HG03571 (cell line): ENCODE data around the gene PCSK7.

ENCODE experiments used
- ATAC-seq: cut with Tn5 transposase; IDR thresholded peaks from one replicate; pipeline ENCODE4 v1.9.1; 2021; ENCODE audit not compliant: unreplicated experiment

PCSK7 gene

GRCh38 chr11:117232092-117232878 is 412 bp upstream of the PCSK7 start, which contains the start of gene RNF214:
Gene RNF214, plus strand, starts transcription at chr11:117232671. Its CDS starts 1,602 bp downstream, at chr11:117234273.
- ATAC-seq, result peak; percentile 59

- ATAC-seq, result no peak
Measured at GRCh38 chr11:117230999-117231841, 653 bp downstream of the PCSK7 start.

GRCh38 chr11:117230286-117230961 is 1.4 kb downstream of the PCSK7 start:
- ATAC-seq, result peak; percentile 29

DNA sequence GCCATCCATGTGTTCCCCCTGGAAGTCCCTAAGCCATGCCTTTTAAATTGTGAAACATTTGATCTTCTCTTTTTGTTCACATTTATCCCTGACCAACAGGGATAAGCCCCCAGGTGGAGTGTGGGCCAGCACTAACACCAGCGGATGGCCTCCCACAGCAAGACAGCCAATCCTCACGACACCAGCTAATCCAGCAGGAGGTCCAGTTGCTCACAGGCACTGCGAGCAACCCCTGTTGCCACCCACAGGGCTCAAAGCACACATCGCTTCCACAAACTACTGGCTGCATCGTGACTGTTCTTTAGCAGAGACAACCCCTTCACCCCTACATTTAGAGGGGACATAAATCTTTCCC is 2.0 kb downstream of the PCSK7 start:
- ATAC-seq, result no peak

- ATAC-seq, result no peak
Measured at GRCh38 chr11:117229411-117229810, 2.5 kb downstream of the PCSK7 start.

DNA sequence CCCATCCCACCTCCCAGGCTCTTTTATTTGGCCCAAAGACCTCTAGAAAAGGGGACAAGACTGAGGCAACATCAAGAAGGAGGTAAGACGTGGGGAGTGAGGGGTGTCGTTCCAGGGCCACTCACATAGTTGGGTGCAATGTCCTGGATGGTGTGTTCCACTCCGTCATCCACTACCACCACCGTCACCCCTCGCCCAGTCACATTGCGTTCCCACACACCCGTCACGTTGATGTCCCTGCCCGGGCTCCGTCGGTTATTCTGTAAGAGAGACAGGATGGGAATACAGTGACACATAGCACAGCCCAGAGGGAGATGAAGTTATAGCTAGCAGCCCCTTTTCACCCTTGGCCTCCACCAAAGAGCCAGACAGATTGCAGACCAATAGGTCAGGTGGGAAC is 3.8 kb downstream of the PCSK7 start:
- ATAC-seq, result no peak

DNA sequence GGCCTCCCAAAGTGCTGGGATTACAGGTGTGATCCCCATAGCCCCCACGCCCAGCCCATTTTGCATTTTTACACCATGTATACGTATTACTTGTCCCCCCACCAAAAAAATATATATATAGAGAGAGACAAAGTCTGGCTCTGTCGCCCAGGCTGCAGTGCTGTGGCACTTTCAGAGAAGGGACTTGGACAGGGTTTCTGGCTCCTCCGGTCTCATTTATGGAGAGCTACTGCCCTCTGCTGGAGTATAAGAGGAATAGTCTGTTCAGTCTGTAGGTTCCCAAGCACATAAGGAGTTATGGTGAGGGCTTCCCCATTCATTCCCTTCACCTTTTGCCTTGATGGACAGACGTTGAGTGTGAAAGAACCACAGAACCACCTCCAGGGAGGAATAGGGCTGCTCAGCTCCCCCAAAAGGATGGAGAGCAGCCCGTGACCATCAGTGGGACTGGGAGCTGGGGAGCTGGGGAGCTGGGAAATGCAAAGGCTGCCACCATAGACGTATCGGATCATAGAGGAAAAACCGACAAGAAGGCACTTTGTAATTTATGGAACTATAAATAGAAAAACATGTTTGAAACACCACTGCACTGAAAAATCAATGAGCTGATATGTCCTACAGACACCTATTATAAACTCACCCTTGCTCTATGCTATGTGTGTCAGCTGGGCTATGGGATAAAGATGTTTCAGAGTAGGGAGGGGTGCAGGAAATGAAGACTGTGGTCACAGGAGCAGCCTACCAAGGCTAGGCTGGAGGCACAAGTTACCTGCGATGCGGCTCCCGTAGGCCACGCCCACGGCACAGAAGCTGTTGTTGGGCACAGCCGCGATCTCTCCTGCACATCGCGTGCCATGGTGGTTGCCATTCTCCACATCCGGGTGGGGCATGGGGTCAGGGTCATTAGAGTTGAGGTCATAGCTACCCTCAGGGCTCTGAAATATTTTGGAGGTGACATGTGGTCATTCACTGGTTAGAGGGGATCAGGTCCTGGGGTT is 5.2 kb downstream of the PCSK7 start:
- peak; percentile 45 for ATAC-seq

DNA sequence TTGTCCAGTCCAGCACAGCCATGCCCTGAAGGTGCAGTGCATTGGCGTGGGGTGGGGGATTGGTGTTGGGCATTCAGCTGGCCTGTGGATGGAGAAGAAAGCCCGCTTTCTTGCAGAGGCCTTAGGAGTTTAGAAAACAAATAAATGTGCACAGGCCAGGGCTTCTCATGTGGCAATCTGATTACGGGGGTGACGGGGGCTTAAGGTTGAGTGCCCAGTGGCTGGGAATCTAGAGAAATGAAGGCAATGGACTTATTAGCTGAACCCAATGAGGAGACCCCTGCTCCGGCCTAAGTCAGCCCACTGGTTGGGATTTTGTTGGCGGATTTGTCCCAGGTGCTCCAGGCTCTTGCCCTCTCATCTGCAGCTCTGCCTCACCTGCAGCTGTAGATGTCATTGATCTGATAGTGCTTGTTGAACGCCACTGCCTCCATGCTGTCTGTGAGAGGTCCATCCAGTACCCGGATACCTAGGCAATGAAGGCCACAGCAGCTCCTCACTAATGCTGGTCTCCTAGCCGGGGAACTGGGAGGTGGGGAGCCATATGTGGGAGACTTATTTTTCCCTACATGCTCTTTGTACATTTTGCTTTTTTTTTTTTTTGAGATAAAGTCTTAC is 6.2 kb downstream of the PCSK7 start:
- ATAC-seq, result no peak

DNA sequence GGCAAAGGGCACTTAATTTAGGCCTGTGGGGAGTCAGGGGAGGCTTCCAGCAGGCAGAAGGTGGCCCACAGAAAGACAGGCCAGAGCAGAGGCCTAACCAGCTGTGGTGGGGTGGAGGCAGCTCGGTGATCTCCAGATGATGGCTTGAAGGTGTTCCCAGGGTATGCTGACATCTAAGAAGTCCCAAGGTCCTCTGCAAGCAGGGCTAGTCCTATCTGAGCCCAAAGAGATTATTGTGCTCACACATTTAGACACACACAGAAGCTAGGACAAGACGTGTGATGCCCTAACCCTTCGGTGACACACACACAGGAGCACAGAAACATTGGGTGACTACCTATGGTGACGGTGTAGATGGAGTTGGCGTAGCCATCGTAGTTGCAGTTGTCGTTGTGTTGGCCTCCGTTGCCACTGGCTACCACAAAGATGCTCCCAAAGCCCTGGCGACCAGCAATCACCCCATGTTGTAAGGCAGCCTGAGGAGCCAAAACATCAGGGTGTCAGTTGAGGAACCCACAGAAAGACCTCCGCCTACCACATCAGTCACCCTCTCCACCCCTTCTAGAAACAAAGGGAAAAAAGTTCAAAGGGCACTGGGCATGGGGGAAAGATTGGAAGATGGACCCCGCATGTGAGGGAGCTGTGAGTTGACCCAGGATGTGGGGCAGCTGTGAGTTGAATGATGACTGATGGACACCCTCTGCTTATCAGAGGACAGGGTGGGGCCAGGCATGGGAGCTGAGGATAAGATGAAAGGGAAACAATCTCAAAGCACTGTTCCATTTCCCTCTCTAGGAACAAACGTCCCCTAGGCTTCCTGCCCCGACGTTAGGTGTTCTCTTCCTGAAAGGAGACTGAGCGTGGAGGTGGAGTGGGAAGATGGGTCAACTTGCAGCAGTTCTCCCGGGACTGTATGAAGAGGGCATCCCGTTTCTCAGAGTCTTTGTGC is 7.9 kb downstream of the PCSK7 start:
- no peak for ATAC-seq

- no peak for ATAC-seq
Measured at GRCh38 chr11:117222991-117223740, 8.7 kb downstream of the PCSK7 start.

- ATAC-seq, result no peak
Measured at GRCh38 chr11:117221775-117222517, 9.9 kb downstream of the PCSK7 start.

DNA sequence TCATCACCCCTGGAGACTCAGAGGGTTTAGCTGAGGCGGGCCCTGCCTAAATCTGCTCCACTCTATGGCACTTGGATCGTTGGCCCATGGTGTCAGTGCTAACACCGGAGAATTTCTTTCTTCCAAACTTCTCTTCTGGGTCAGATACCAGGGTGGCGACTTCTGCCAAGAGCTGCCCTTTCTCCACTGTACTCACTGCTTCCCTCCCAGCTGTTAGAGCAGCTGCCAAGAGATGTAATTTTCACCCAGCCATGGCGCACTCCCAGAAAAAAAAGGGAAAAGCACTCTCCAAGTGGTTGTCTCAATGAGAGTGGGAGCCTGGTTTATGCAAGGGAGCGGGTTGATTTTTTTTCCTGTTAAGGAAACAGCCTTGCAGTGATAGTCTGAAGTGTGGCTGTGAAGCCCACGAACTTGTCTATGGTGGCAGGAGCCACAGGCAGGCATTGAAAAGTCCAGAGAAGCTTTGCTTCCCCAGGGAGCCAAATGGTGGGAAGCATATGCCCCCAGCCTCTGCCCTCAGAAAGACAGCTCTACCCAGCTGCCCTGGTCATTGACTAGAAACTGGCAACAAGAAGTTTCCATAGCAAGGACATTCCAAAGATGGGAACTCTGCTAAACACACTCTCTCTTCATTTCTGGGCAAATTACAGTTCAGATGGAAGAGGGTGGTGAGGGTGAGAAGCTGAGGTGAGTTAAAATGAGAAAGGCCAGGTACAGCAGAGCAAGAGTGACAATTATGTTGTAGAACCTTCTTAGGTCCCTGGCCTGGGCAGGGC is 10.7 kb downstream of the PCSK7 start:
- ATAC-seq, result no peak

DNA sequence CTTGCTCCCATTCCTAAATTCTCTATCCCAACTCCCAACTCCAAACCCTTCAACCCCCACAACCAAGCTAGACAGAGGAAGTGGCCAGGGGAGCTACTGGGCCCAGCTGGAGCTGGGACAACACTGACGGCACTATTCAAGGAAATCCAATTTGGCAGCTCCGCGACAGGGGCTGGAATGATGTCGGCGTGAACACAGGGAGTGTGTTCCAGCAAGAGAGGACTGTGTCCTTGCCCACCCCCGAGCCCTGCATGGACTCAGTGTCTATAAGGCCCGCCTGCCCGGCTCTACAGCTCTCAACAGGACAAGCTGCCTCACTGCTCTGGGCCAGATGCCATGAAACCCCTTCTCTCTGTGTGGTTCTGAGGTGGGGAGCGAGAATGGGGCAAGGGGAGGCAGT is 11.3 kb downstream of the PCSK7 start:
- no peak for ATAC-seq

DNA sequence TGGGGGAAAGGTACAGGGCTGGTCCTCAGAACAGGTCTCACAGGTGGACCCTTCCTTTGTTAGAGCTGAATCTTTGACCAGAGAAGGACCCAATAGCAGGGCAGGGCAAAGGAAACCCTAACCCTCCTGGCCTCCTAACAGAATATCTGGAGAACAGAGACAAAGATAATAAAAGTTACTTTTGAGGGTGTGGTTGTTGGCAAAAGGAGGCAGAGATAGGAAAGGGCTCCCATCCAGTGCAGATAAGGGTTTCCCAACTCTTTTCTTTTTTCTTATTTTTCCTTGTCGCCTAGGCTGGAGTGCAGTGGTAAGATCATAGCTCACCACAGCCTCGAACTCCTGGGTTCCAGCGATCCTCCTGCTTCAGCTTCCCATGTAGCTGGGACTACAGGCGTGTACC is 11.9 kb downstream of the PCSK7 start:
- no peak for ATAC-seq

GRCh38 chr11:117219455-117219854 is 12.4 kb downstream of the PCSK7 start:
- ATAC-seq, result no peak

- no peak for ATAC-seq
Measured at GRCh38 chr11:117219001-117219400, 12.9 kb downstream of the PCSK7 start.
